Prostate gland (tissue), 2 donors: ENCODE results near the gene EDDM13. TPM values are rescaled to one million over a fixed set of nuclear protein-coding genes. Genes with fewer than 3 reads are reported as not detected.

Experiments used
- DNase-seq: peaks from one replicate; pipeline ENCODE4 v3.0.0-alpha.2; 2019; ENCODE audit warnings: low spot score
- H3K27ac ChIP-seq, 2 donors: fragments of 200-600 bp; sonication (generic); 2 replicates each; pipeline ENCODE4 v1.5.1; 2017 to 2019
- H3K27me3 ChIP-seq: fragments of 200-600 bp; sonication (generic); replicated peaks from 2 replicates; pipeline ENCODE4 v1.5.1; 2019; ENCODE audit not compliant: insufficient read depth
- H3K36me3 ChIP-seq, 2 donors: fragments of 200-600 bp; sonication (generic); 1 replicate in 1 of 2; 2 replicates in 1 of 2; pipeline versions ENCODE4 v1.5.1 to v1.8.1; 2017 to 2019
- H3K4me1 ChIP-seq: fragments of 200-600 bp; sonication (generic); replicated peaks from 2 replicates; pipeline ENCODE4 v1.5.1; 2019
- H3K4me3 ChIP-seq, 2 donors: fragments of 200-600 bp; sonication (generic); 2 replicates each; pipeline ENCODE4 v1.5.1; 2017 to 2019
- H3K9me3 ChIP-seq: fragments of 200-600 bp; sonication (generic); 2 replicates; pipeline ENCODE4 v1.5.1; 2017
- POLR2A ChIP-seq: fragments of 450-650 bp; IDR thresholded peaks from one replicate; pipeline ENCODE4 v1.6.1; 2016; ENCODE audit warnings: antibody characterized with exemption, mild to moderate bottlenecking
- POLR2AphosphoS5 ChIP-seq: sonication (generic); formaldehyde crosslinking; IDR thresholded peaks from one replicate; pipeline ENCODE4 v1.6.1; 2017; ENCODE audit warnings: antibody characterized with exemption
- WGBS: methylation state at CpG from one replicate; pipeline ENCODE4 v1.1.5; 2018; 5-methylcytosine and 5-hydroxymethylcytosine counted together
- intact Hi-C: fragments of 100-400 bp; cut with DNase I; formaldehyde crosslinking; loops from one replicate; pipeline ENCODE4 v1.14.2; 2022
- total RNA-seq, 2 donors: library from RNA; depleted of rRNA; stranded (reverse); fragments of >200 nt; gene quantifications; one replicate each; pipeline ENCODE4 v1.1.0, GENCODE V29; 2016
- TF ChIP-seq, protein P1 (sequence below), 4 experiments: fragments of 200-600 bp in 2 of 4; fragments of 450-650 bp in 2 of 4; sonication (generic) in 2 of 4; IDR thresholded peaks; 1 replicate in 3 of 4; 2 replicates in 1 of 4; pipeline ENCODE4 v1.5.1; 2016 to 2019; ENCODE audit warnings: antibody characterized with exemption in 4 of 4, mild to moderate bottlenecking in 2 of 4, moderate library complexity in 2 of 4

EDDM13 gene
- total RNA-seq, 2 donors from 2014 or later: not detected

DNA sequence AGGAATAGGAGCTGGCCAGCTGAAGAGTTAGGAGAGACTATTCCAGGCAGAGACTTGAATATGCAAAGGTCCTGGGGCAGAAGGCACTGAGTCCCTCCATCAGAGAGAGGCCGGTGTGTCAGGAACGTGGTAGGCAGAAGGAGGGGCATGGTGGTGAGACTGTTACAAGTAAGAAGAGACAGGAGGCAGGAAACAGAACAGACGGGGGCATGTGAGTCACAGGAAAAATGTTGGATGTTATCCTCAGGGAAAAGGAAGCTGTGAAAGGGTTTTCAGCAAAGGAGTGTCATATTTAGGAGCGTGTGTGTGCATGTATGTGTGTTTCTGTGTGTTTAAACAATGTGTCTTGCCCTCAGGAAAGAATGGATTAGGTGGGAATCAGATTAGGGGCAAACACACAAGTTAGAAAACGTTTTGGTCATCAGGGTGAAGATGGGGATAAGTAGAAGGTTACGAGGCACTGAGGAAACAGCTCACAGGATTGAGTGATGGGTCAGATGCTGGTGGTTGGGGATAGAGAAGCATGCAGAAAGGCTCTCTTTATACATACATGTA lies 1.1 kb downstream of the EDDM13 start:
- Histone ChIP-seq H3K36me3 (no peaks in the 10 kb centered on the region), H3K27ac (no peak overlapping the region), H3K4me3 (no peak overlapping the region), H3K27me3 (no peaks in the 10 kb centered on the region), H3K9me3 (no peaks in the 10 kb centered on the region), H3K4me1 (no peaks in the 10 kb centered on the region)
- no peak for DNase-seq
- TF ChIP-seq, protein P1, sequence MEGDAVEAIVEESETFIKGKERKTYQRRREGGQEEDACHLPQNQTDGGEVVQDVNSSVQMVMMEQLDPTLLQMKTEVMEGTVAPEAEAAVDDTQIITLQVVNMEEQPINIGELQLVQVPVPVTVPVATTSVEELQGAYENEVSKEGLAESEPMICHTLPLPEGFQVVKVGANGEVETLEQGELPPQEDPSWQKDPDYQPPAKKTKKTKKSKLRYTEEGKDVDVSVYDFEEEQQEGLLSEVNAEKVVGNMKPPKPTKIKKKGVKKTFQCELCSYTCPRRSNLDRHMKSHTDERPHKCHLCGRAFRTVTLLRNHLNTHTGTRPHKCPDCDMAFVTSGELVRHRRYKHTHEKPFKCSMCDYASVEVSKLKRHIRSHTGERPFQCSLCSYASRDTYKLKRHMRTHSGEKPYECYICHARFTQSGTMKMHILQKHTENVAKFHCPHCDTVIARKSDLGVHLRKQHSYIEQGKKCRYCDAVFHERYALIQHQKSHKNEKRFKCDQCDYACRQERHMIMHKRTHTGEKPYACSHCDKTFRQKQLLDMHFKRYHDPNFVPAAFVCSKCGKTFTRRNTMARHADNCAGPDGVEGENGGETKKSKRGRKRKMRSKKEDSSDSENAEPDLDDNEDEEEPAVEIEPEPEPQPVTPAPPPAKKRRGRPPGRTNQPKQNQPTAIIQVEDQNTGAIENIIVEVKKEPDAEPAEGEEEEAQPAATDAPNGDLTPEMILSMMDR (IDR thresholded peaks at IDR 0.05): no peak
- TF ChIP-seq POLR2AphosphoS5 (no peak), POLR2A (no peak)
- intact Hi-C loops: no loop called here
- 54% methylated on average over 6 of the region's 6 CpGs for WGBS

DNA sequence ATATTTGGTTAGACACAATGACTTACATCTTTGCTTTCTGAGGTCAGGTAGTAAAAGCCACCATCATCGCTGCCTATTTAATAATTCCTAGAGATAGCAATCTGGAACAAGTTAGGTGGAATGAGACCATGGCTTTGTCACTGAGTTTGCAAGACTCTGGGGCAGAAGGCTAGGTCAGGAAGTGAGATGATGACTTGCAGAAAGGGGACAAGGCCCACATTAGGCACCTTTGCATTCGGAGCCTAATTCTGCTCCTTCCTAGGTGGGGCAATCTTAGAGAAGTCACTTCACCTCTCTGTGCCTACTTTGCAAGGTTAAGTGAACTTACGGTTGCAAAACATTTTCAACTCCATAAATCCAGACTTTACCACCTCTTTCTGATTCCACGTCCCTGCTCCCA lies 10.3 kb downstream of the EDDM13 start:
- DNase-seq: no peak
- no peak overlapping the region for H3K27ac ChIP-seq
- intact Hi-C loops: no loop called here
- TF ChIP-seq POLR2A: no peak
- no peak for TF ChIP-seq POLR2AphosphoS5
- TF ChIP-seq, protein P1 (IDR thresholded peaks at IDR 0.05): no peak
- H3K27me3 ChIP-seq: no peaks in the 10 kb centered on the region
- no peaks in the 10 kb centered on the region for H3K4me1 ChIP-seq
- H3K36me3 ChIP-seq: no peaks in the 10 kb centered on the region
- no peaks in the 10 kb centered on the region for H3K9me3 ChIP-seq
- H3K4me3 ChIP-seq: no peak overlapping the region
- 83% methylated on average over 4 of the region's 4 CpGs for WGBS

DNA sequence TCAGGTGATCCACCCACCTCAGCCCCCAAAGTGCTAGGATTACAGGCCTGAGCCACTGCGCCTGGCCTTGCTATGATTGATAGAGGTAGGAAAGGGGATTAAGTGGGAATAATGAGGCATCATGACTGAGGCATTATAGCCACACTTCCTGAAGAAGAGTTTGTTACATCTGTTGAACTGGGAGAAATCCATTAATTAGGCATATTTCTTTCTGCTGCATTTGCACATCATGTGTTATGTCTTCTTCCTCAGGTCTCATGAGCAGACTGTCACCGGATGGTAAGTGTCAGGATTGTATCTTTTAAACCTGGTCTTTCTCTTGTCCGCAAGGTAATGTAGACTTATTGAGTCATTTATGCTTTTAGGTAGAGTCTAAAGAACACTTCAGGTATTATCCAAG lies 12.2 kb downstream of the EDDM13 start:
- TF ChIP-seq POLR2A (no peak), POLR2AphosphoS5 (no peak)
- TF ChIP-seq, protein P1 (IDR thresholded peaks at IDR 0.05): no peak
- no peaks in the 10 kb centered on the region for H3K36me3 ChIP-seq
- H3K4me1 ChIP-seq: no peaks in the 10 kb centered on the region
- H3K4me3 ChIP-seq: no peak overlapping the region
- no peaks in the 10 kb centered on the region for H3K9me3 ChIP-seq
- H3K27me3 ChIP-seq: no peaks in the 10 kb centered on the region
- intact Hi-C loops: no loop called here
- WGBS: 86% methylated on average over 3 of the region's 3 CpGs
- H3K27ac ChIP-seq: no peak overlapping the region
- no peak for DNase-seq

DNA sequence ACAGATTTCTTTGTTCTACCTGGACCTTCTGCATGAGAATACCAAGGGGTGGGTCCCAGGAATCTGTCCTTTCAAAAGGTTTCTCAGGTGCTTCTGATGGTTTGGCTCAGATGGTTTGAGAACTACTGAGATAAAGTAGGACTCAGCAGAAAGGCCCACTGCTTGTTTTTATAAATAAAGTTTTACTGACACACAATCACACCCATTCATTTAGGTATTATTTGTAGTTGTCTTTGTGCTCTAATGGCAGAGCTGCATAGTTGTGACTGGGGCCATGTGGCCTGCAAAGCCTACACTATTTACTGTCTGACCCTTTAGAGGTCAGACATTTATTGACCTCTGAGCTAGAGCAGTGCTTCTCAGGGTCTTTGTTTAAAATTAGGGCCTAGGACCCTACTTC lies 17.6 kb downstream of the EDDM13 start:
- DNase-seq: no peak
- H3K27ac ChIP-seq: no peak overlapping the region
- H3K4me3 ChIP-seq: no peak overlapping the region
- H3K4me1 ChIP-seq: no peaks in the 10 kb centered on the region
- no peaks in the 10 kb centered on the region for H3K9me3 ChIP-seq
- TF ChIP-seq, protein P1 (IDR thresholded peaks at IDR 0.05): no peak
- no peak for TF ChIP-seq POLR2AphosphoS5
- TF ChIP-seq POLR2A: no peak
- intact Hi-C loops: no loop called here
- H3K27me3 ChIP-seq: no peaks in the 10 kb centered on the region
- no peaks in the 10 kb centered on the region for H3K36me3 ChIP-seq

DNA sequence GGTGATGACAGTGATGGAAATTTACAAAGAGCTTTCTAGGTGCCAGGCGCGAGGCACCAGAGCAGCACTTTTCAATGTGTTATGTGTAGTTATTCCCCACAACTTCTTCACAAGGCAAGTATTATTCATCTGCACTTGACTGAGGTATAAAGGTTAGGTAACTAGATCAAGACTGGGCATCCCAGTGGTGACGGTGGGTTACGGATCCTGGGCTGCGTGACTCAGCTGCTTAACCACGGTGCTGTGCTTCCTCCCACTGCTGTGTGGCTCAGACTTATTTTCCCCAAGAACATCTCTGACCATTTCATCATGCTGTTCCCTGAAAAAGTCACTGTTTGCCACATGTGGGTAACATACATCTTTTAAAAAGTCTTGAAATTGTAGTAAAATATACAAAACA lies 19.3 kb downstream of the EDDM13 start:
- Histone ChIP-seq H3K4me3 (no peak overlapping the region), H3K27ac (no peak overlapping the region), H3K27me3 (no peaks in the 10 kb centered on the region), H3K36me3 (no peaks in the 10 kb centered on the region), H3K9me3 (no peaks in the 10 kb centered on the region), H3K4me1 (no peaks in the 10 kb centered on the region)
- DNase-seq: no peak
- WGBS: 95% methylated on average over 6 of the region's 6 CpGs
- intact Hi-C loops: no loop called here
- TF ChIP-seq POLR2AphosphoS5: no peak
- TF ChIP-seq, protein P1 (IDR thresholded peaks at IDR 0.05): no peak
- TF ChIP-seq POLR2A: no peak
